K562 (cell line): ENCODE results near the gene ANKRD61. TPM values are rescaled to one million over a fixed set of nuclear protein-coding genes. Genes with fewer than 3 reads are reported as not detected.

ENCODE experiments used
- ATAC-seq: fragments of 200-7000 bp; cut with Tn5 transposase; 3 replicates; pipeline ENCODE4 v1.9.1; 2020; ENCODE audit warnings: moderate library complexity
- BruUV-seq: library from RNA; stranded (reverse); fragments of 400-500 nt; replicated peaks from 2 replicates; lab custom pipeline; 2021; lab: Mats Ljungman, UMichigan
- CTCF ChIA-PET: fragments of 300-600 bp; formaldehyde crosslinking; extraction: SDS; loops from one replicate; lab custom pipeline; 2021; ENCODE audit warnings: low intra/inter-chr PET ratio; lab: Yijun Ruan, JAX
- POLR2A ChIA-PET: fragments of 300-600, 350-650 bp; sonication (Branson Sonifier 250); formaldehyde crosslinking; extraction: SDS; loops from one replicate; lab custom pipeline; 2021; ENCODE audit warnings: antibody characterized with exemption, inconsistent platforms; lab: Yijun Ruan, JAX
- DNase-seq, 4 experiments: peaks; one replicate each; pipeline versions ENCODE4 v3.0.0 to v3.0.0-alpha.2; 2011 to 2018; ENCODE audit warnings: low spot score in 3 of 4, mixed read lengths in 3 of 4; ENCODE audit errors: extremely low read depth in 1 of 4
- FAIRE-seq: peaks from 2 replicates; lab custom pipeline; 2011; peaks lifted over from hg19 to GRCh38; lab: Jason Lieb, UNC
- H2AFZ ChIP-seq: 2 replicates; pipeline ENCODE4 v1.6.0; 2011; ENCODE audit warnings: low read depth, low read length, control low read depth, inconsistent platforms
- H3K27ac ChIP-seq: fragments of 200-600 bp; 3 replicates; pipeline ENCODE4 v1.8.0; 2011; ENCODE audit warnings: low read depth, mild to moderate bottlenecking, control low read depth, inconsistent platforms, low read length, moderate library complexity, mixed read lengths; ENCODE audit errors: extremely low read depth
- H3K27me3 ChIP-seq, 2 experiments: fragments of 300-600 bp in 1 of 2; 2 replicates in 1 of 2; 3 replicates in 1 of 2; pipeline versions ENCODE4 v1.6.0 to v1.8.0; 2011; ENCODE audit warnings: inconsistent platforms in 2 of 2, low read length in 2 of 2, mild to moderate bottlenecking in 1 of 2, mixed read lengths in 1 of 2, moderate library complexity in 1 of 2; ENCODE audit not compliant: control insufficient read depth in 2 of 2, insufficient read depth in 2 of 2
- H3K36me3 ChIP-seq: fragments of 300-600 bp; 3 replicates; pipeline ENCODE4 v1.8.0; 2011; ENCODE audit warnings: mild to moderate bottlenecking, low read length, inconsistent platforms; ENCODE audit not compliant: control insufficient read depth, insufficient read depth
- H3K4me1 ChIP-seq, 2 experiments: fragments of 200-600 bp in 1 of 2; replicated peaks in 1 of 2; 2 replicates in 1 of 2; 3 replicates in 1 of 2; pipeline versions ENCODE4 v1.5.1 to v1.8.0; 2011; ENCODE audit warnings: inconsistent platforms in 2 of 2, low read length in 2 of 2, mild to moderate bottlenecking in 1 of 2, mixed read lengths in 1 of 2, moderate library complexity in 1 of 2; ENCODE audit not compliant: control insufficient read depth in 2 of 2, insufficient read depth in 2 of 2
- H3K4me2 ChIP-seq: 2 replicates; pipeline ENCODE4 v1.6.1; 2011; ENCODE audit warnings: low read length, control low read depth, inconsistent platforms, mixed read lengths; ENCODE audit not compliant: insufficient read depth
- H3K4me3 ChIP-seq: fragments of 200-600 bp; sonication (generic), shearing (Covaris generic); 2 replicates; pipeline ENCODE4 v1.5.1; 2016; ENCODE audit warnings: control low read depth, inconsistent platforms
- H3K79me2 ChIP-seq: fragments of 200-600 bp; 3 replicates; pipeline ENCODE4 v1.8.0; 2011; ENCODE audit warnings: low read length, inconsistent platforms; ENCODE audit not compliant: control insufficient read depth, insufficient read depth
- H3K9ac ChIP-seq, 2 experiments: 2 replicates each; pipeline versions ENCODE4 v1.6.0 to v1.6.1; 2011; ENCODE audit warnings: low read depth in 2 of 2, low read length in 2 of 2, control low read depth in 1 of 2, inconsistent platforms in 1 of 2, mild to moderate bottlenecking in 1 of 2, mixed read lengths in 1 of 2; ENCODE audit not compliant: insufficient read depth in 1 of 2
- H3K9me1 ChIP-seq: one replicate; pipeline ENCODE4 v1.6.0; 2011; ENCODE audit warnings: inconsistent platforms, mild to moderate bottlenecking, low read length, moderate library complexity; ENCODE audit not compliant: control insufficient read depth, insufficient read depth
- H3K9me3 ChIP-seq: replicated peaks from 2 replicates; pipeline ENCODE4 v1.5.1; 2011; ENCODE audit warnings: low read depth, low read length, inconsistent platforms; ENCODE audit not compliant: control insufficient read depth, insufficient read depth
- H4K20me1 ChIP-seq: replicated peaks from 2 replicates; pipeline ENCODE4 v1.6.1; 2011; ENCODE audit warnings: low read length, inconsistent platforms, mixed read lengths; ENCODE audit not compliant: control insufficient read depth, insufficient read depth
- AFF4 ChIP-seq: sonication (generic); formaldehyde crosslinking; IDR thresholded peaks from 2 replicates; pipeline ENCODE4 v1.8.0; 2023; ENCODE audit warnings: mild to moderate bottlenecking, missing genetic modification reagents
- ARNT ChIP-seq, 2 experiments: fragments of 450-650 bp; IDR thresholded peaks; 2 replicates each; pipeline ENCODE4 v1.6.1; 2016; ENCODE audit warnings: mild to moderate bottlenecking in 1 of 2
- BDP1 ChIP-seq: IDR thresholded peaks from 3 replicates; pipeline ENCODE4 v1.6.1; 2011; ENCODE audit not compliant: insufficient read length, insufficient read depth
- CBX2 ChIP-seq: fragments of 200-600 bp; sonication (generic); IDR thresholded peaks from one replicate; pipeline ENCODE4 v1.6.1; 2012; ENCODE audit warnings: mild to moderate bottlenecking, low read length, inconsistent platforms; ENCODE audit not compliant: insufficient read depth, poor library complexity, severe bottlenecking
- E2F6 ChIP-seq, 2 experiments: IDR thresholded peaks; 2 replicates each; pipeline ENCODE4 v1.6.1; 2011; ENCODE audit warnings: borderline replicate concordance in 1 of 2, control low read depth in 1 of 2, low read depth in 1 of 2, low read length in 1 of 2, mild to moderate bottlenecking in 1 of 2, mixed read lengths in 1 of 2, moderate library complexity in 1 of 2; ENCODE audit not compliant: insufficient read depth in 1 of 2, insufficient read length in 1 of 2, poor library complexity in 1 of 2, severe bottlenecking in 1 of 2; ENCODE audit errors: extremely low read depth in 1 of 2
- EGR1 ChIP-seq: fragments of 450-650 bp; conservative IDR thresholded peaks from 2 replicates; pipeline ENCODE4 v1.6.1; 2017; ENCODE audit warnings: mild to moderate bottlenecking
- MAFG ChIP-seq: fragments of 450-650 bp; conservative IDR thresholded peaks from 2 replicates; pipeline ENCODE4 v1.6.1; 2016; ENCODE audit warnings: missing genetic modification characterization, missing compliant biosample characterization
- POLR2AphosphoS2 ChIP-seq: IDR thresholded peaks from 2 replicates; pipeline ENCODE4 v1.6.1; 2012; ENCODE audit warnings: low read length, improper control_type of control experiment
- POLR2G ChIP-seq: fragments of 200-400 bp; formaldehyde crosslinking; IDR thresholded peaks from 2 replicates; pipeline ENCODE4 v1.6.1; 2017; ENCODE audit warnings: low read depth, mild to moderate bottlenecking, antibody characterized with exemption, low read length, moderate library complexity
- RBM34 ChIP-seq: fragments of 200-400 bp; formaldehyde crosslinking; IDR thresholded peaks from 2 replicates; pipeline ENCODE4 v1.6.1; 2018; ENCODE audit warnings: low read length, borderline replicate concordance; ENCODE audit not compliant: insufficient read depth
- ZBTB9 ChIP-seq: fragments of 450-650 bp; formaldehyde crosslinking; IDR thresholded peaks from 2 replicates; pipeline ENCODE4 v1.4.0; 2020; ENCODE audit warnings: mild to moderate bottlenecking, moderate library complexity
- ZNF197 ChIP-seq: fragments of 200-800 bp; sonication (Bioruptor generic); IDR thresholded peaks from 2 replicates; pipeline ENCODE4 v1.6.1; 2016; ENCODE audit warnings: low read depth, missing genetic modification characterization, missing compliant biosample characterization
- WGBS: fragments of 100-300 bp; shearing (Covaris generic); methylation state at CpG from one replicate; pipeline ENCODE4 v1.1.6; 2016; ENCODE audit warnings: low coverage, mixed read lengths; ENCODE audit not compliant: insufficient coverage; ENCODE audit errors: missing lambda C conversion rate; 5-methylcytosine and 5-hydroxymethylcytosine counted together
- in situ Hi-C: fragments of 300-500 bp; cut with MboI; formaldehyde crosslinking; loops from 4 replicates; pipeline ENCODE4 v1.15.0; 2018; ENCODE audit warnings: inconsistent platforms, mixed read lengths
- intact Hi-C: fragments of 100-400 bp; cut with micrococcal nuclease; formaldehyde crosslinking; loops from 2 replicates; pipeline ENCODE4 v1.14.2; 2022
- polyA plus RNA-seq, 8 experiments: library from polyadenylated mRNA; depleted of rRNA in 4 of 8; stranded (reverse) in 5 of 8; unstranded in 3 of 8; fragments of >200 nt; fragmentation: Nextera tagmentation in 2 of 8; fragmentation: Illumina TruSeq in 1 of 8; extraction: Ambion mirVana in 2 of 8; extraction: Trizol in 1 of 8; gene quantifications; 2 replicates each; pipeline versions ENCODE4 v1.2.1 to v1.2.3, GENCODE V29; 2011 to 2014; ENCODE audit warnings: inconsistent platforms in 1 of 8, missing spikeins in 1 of 8
- total RNA-seq, 7 experiments: library from RNA; depleted of rRNA in 6 of 7; stranded (reverse); fragments of >200 nt in 6 of 7; fragmentation: Illumina TruSeq in 2 of 7; extraction: Trizol in 2 of 7; gene quantifications; 2 replicates each; pipeline versions ENCODE4 v1.2.1 to v1.2.3, GENCODE V29; 2011 to 2021; ENCODE audit warnings: low replicate concordance in 1 of 7

The ANKRD61 gene
- total and polyA plus RNA-seq, 9 of the 15 experiments (the other 6 are each of a cell fraction or from before 2014, with no cell fraction given): 0.08 to 0.11 (median 0.09) TPM; not detected in 5

GRCh38 chr7:6016653-6016966 lies 14.6 kb upstream of the ANKRD61 start (continued):
- TF ChIP-seq AFF4 (CRISPR knock-in tag): no peak
- TF ChIP-seq, all 486 proteins: peak for 12

GRCh38 chr7:6020371-6021286 lies 10.5 kb upstream of the ANKRD61 start:
- intact Hi-C loops: no loop called here
- Histone ChIP-seq H3K27me3 (no peaks in the 10 kb centered on the region), H2AFZ (no peak overlapping the region), H3K4me3 (no peak overlapping the region), H3K9me1 (peaks cover 6% of the 10 kb centered on the region), H3K36me3 (peaks cover 98% of the 10 kb centered on the region), H3K4me1 (peaks cover 23 to 35% of the 10 kb centered on the region in 2 experiments; a peak in 4 of 5 replicates), H3K79me2 (peaks cover 13% of the 10 kb centered on the region; the same call in 1 of the 3 replicates), H3K9ac (no peak overlapping the region), H4K20me1 (peaks cover 17% of the 10 kb centered on the region), H3K4me2 (no peak overlapping the region), H3K9me3 (no peaks in the 10 kb centered on the region), H3K27ac (no peak overlapping the region)
- ChIA-PET POLR2A (interaction anchor here (0.6 to 2.0 kb wide), 8 partner anchors 9 to 199 kb away, joined by 3 to 10 read pairs (median 4); partner anchors contain the start of genes AIMP2 and PMS2), CTCF (no interaction called here)
- ATAC-seq (no peak), DNase-seq (no peak), FAIRE-seq (no peak)
- BruUV-seq: no TSS peak
- in situ Hi-C loops: no loop called here
- WGBS: 89% methylated on average over 11 of the region's 11 CpGs
- 0 out of 2 replicates have a peak, but pooled peaks have one; percentile 24 for TF ChIP-seq POLR2G
- TF ChIP-seq E2F6 (IDR thresholded peaks at IDR 0.05; ENCODE audit: borderline replicate concordance in 1 of 2, extremely low read depth in 1 of 2, insufficient read depth in 1 of 2, insufficient read length in 1 of 2, low read depth in 1 of 2, low read length in 1 of 2, poor library complexity in 1 of 2, severe bottlenecking in 1 of 2): no peak
- TF ChIP-seq EGR1: no peak
- peak; percentile 64; the same call in 1 of the 2 replicates for TF ChIP-seq POLR2AphosphoS2
- no peak for TF ChIP-seq ARNT (IDR thresholded peaks at IDR 0.05)
- TF ChIP-seq MAFG (tag): 0 out of 2 replicates have a peak, but pooled peaks have one; percentile 6
- no peak for TF ChIP-seq BDP1
- TF ChIP-seq RBM34: no peak
- TF ChIP-seq ZNF197 (CRISPR knock-in tag): no peak
- no peak for TF ChIP-seq ZBTB9 (CRISPR knock-in tag)
- TF ChIP-seq CBX2: no peak
